CD4-positive, CD25-positive, alpha-beta regulatory T cell (primary cell): ENCODE results near the gene GGN. TPM values are rescaled to one million over a fixed set of nuclear protein-coding genes. Genes with fewer than 3 reads are reported as not detected.
A peak's percentile ranks its signal among the peaks of the same experiment; 100 is the strongest.

Source experiments
- ATAC-seq, 2 donors: fragments of 150-1000 bp; cut with Tn5 transposase; one replicate each; pipeline ENCODE4 v1.10.0; 2021; ENCODE audit warnings: low read depth in 2 of 2, moderate number of reproducible peaks in 2 of 2, moderate library complexity in 1 of 2
- DNase-seq, 3 donors: peaks; one replicate each; pipeline versions ENCODE4 v3.0.0 to v3.0.0-alpha.2; 2012 to 2022; ENCODE audit warnings: mixed read lengths in 1 of 3
- H3K27ac ChIP-seq: one replicate; pipeline ENCODE4 v1.7.0; 2013; ENCODE audit warnings: mild to moderate bottlenecking, low read length; ENCODE audit not compliant: insufficient read depth, poor library complexity, severe bottlenecking
- H3K27me3 ChIP-seq: one replicate; pipeline ENCODE4 v1.7.0; 2013; ENCODE audit warnings: low read length; ENCODE audit not compliant: control insufficient read depth, insufficient read depth
- H3K36me3 ChIP-seq: one replicate; pipeline ENCODE4 v1.7.0; 2013; ENCODE audit warnings: mild to moderate bottlenecking, low read length, moderate library complexity; ENCODE audit not compliant: control insufficient read depth, insufficient read depth
- H3K4me1 ChIP-seq: 2 replicates; pipeline ENCODE4 v1.7.0; 2013; ENCODE audit warnings: mild to moderate bottlenecking, low read length; ENCODE audit not compliant: insufficient read depth, control insufficient read depth, poor library complexity, severe bottlenecking
- H3K4me3 ChIP-seq: one replicate; pipeline ENCODE4 v1.7.0; 2013; ENCODE audit warnings: low read depth, mild to moderate bottlenecking, low read length, moderate library complexity
- H3K9me3 ChIP-seq, 2 experiments: 1 replicate in 1 of 2; 2 replicates in 1 of 2; pipeline ENCODE4 v1.7.0; 2013; ENCODE audit warnings: low read length in 2 of 2, mild to moderate bottlenecking in 1 of 2, moderate library complexity in 1 of 2; ENCODE audit not compliant: control insufficient read depth in 2 of 2
- H3K27ac Mint-ChIP-seq, 3 donors: one replicate each; pipeline ENCODE4 v1.8.0; 2020 to 2022; ENCODE audit warnings: mild to moderate bottlenecking in 3 of 3, mixed read lengths in 3 of 3, moderate library complexity in 2 of 3
- H3K27me3 Mint-ChIP-seq: one replicate; pipeline ENCODE4 v1.8.0; 2022; ENCODE audit warnings: mild to moderate bottlenecking, mixed read lengths
- H3K36me3 Mint-ChIP-seq: one replicate; pipeline ENCODE4 v1.8.0; 2020; ENCODE audit warnings: mixed read lengths
- H3K4me1 Mint-ChIP-seq, 4 donors: one replicate each; pipeline ENCODE4 v1.8.0; 2020 to 2022; ENCODE audit warnings: mixed read lengths in 4 of 4, mild to moderate bottlenecking in 1 of 4
- H3K4me3 Mint-ChIP-seq, 4 donors: one replicate each; pipeline ENCODE4 v1.8.0; 2020 to 2022; ENCODE audit warnings: mild to moderate bottlenecking in 4 of 4, mixed read lengths in 4 of 4, moderate library complexity in 3 of 4
- H3K9me3 Mint-ChIP-seq, 7 donors: one replicate each; pipeline ENCODE4 v1.8.0; 2020 to 2022; ENCODE audit warnings: mixed read lengths in 7 of 7, mild to moderate bottlenecking in 3 of 7, moderate library complexity in 2 of 7
- polyA plus RNA-seq, 4 donors: library from polyadenylated mRNA; unstranded; fragments of 300-500 nt; fragmentation: Illumina TruSeq; gene quantifications; one replicate each; pipeline ENCODE4 v1.2.3, GENCODE V29; 2021
- total RNA-seq: library from RNA; stranded (reverse); gene quantifications from one replicate; pipeline ENCODE4 v1.2.3, GENCODE V29; 2022

The GGN gene
- total and polyA plus RNA-seq, 5 donors from 2014 or later: 0.91 TPM; not detected in 4

- Histone ChIP-seq H3K4me3 (no peak overlapping the region), H3K27ac (no peak overlapping the region), H3K4me1 (peaks cover 17% of the 10 kb centered on the region), H3K27me3 (no peaks in the 10 kb centered on the region), H3K9me3 (no peaks in the 10 kb centered on the region), H3K36me3 (peaks cover 5% of the 10 kb centered on the region)
- no peak for ATAC-seq
- DNase-seq: no peak
- H3K9me3 Mint-ChIP-seq: no peaks in the 10 kb centered on the region
- H3K27me3 Mint-ChIP-seq: peaks cover 4% of the 10 kb centered on the region
- H3K27ac Mint-ChIP-seq: peak overlapping the region in 2 of 3 donors; percentile 79 to 93
- peaks cover 0 to 33% (median 11%) of the 10 kb centered on the region in 4 donors for H3K4me1 Mint-ChIP-seq
- peaks cover 10% of the 10 kb centered on the region for H3K36me3 Mint-ChIP-seq
- peak overlapping the region in 2 of 4 donors; percentile 55 to 82 for H3K4me3 Mint-ChIP-seq
Measured at GRCh38 chr19:38401148-38401547, 13.3 kb upstream of the GGN start.

GRCh38 chr19:38400361-38400760 is 12.5 kb upstream of the GGN start:
- no peak for DNase-seq
- Histone ChIP-seq H3K36me3 (peaks cover 3% of the 10 kb centered on the region), H3K4me3 (no peak overlapping the region), H3K9me3 (no peaks in the 10 kb centered on the region), H3K27ac (no peak overlapping the region), H3K27me3 (no peaks in the 10 kb centered on the region), H3K4me1 (peaks cover 22% of the 10 kb centered on the region)
- H3K27me3 Mint-ChIP-seq: peaks cover 4% of the 10 kb centered on the region
- H3K4me3 Mint-ChIP-seq: peak overlapping the region in 2 of 4 donors; percentile 3 to 80
- peak overlapping the region in 1 of 3 donors; percentile 88 for H3K27ac Mint-ChIP-seq
- no peak for ATAC-seq
- H3K4me1 Mint-ChIP-seq: peaks cover 0 to 32% (median 11%) of the 10 kb centered on the region in 4 donors
- H3K36me3 Mint-ChIP-seq: peaks cover 8% of the 10 kb centered on the region
- no peaks in the 10 kb centered on the region for H3K9me3 Mint-ChIP-seq

- peaks cover 5% of the 10 kb centered on the region for H3K36me3 Mint-ChIP-seq
- DNase-seq: no peak
- Histone ChIP-seq H3K9me3 (no peaks in the 10 kb centered on the region), H3K4me1 (peaks cover 27% of the 10 kb centered on the region), H3K27ac (no peak overlapping the region), H3K36me3 (no peaks in the 10 kb centered on the region), H3K27me3 (no peaks in the 10 kb centered on the region), H3K4me3 (no peak overlapping the region)
- no peak overlapping the region for H3K27ac Mint-ChIP-seq
- peak overlapping the region in 2 of 4 donors; percentile 48 to 84 for H3K4me3 Mint-ChIP-seq
- no peaks in the 10 kb centered on the region for H3K9me3 Mint-ChIP-seq
- H3K4me1 Mint-ChIP-seq: peaks cover 0 to 32% (median 11%) of the 10 kb centered on the region in 4 donors
- H3K27me3 Mint-ChIP-seq: peaks cover 4% of the 10 kb centered on the region
- no peak for ATAC-seq
Measured at GRCh38 chr19:38399537-38399936, 11.7 kb upstream of the GGN start.

GRCh38 chr19:38399081-38399480 is 11.2 kb upstream of the GGN start:
- peaks cover 25% of the 10 kb centered on the region for H3K4me1 ChIP-seq
- H3K27ac Mint-ChIP-seq: no peak overlapping the region
- H3K27ac ChIP-seq: no peak overlapping the region
- no peaks in the 10 kb centered on the region for H3K27me3 ChIP-seq
- H3K27me3 Mint-ChIP-seq: peaks cover 6% of the 10 kb centered on the region
- peaks cover 5% of the 10 kb centered on the region for H3K36me3 Mint-ChIP-seq
- H3K4me3 Mint-ChIP-seq: peak overlapping the region in 2 of 4 donors; percentile 48 to 84
- no peaks in the 10 kb centered on the region for H3K9me3 ChIP-seq
- H3K9me3 Mint-ChIP-seq: no peaks in the 10 kb centered on the region
- H3K4me3 ChIP-seq: no peak overlapping the region
- peaks cover 0 to 30% (median 11%) of the 10 kb centered on the region in 4 donors for H3K4me1 Mint-ChIP-seq
- DNase-seq (no peak), ATAC-seq (no peak)
- H3K36me3 ChIP-seq: no peaks in the 10 kb centered on the region

GRCh38 chr19:38395381-38396114 is 7.7 kb upstream of the GGN start:
- H3K9me3 ChIP-seq: no peaks in the 10 kb centered on the region
- peaks cover 5% of the 10 kb centered on the region for H3K36me3 Mint-ChIP-seq
- H3K27ac Mint-ChIP-seq: peak overlapping the region in 1 of 3 donors; percentile 80
- peak in 2 of 3 donors; percentile 56 to 83 for DNase-seq
- peaks cover 20% of the 10 kb centered on the region for H3K4me1 ChIP-seq
- H3K4me3 ChIP-seq: peak overlapping the region; percentile 48
- peaks cover 29% of the 10 kb centered on the region for H3K27me3 Mint-ChIP-seq
- H3K9me3 Mint-ChIP-seq: no peaks in the 10 kb centered on the region
- peak; percentile 79 to 80 for ATAC-seq
- no peak overlapping the region for H3K27ac ChIP-seq
- peak overlapping the region; percentile 73 to 81 (median 80) for H3K4me3 Mint-ChIP-seq
- no peaks in the 10 kb centered on the region for H3K27me3 ChIP-seq
- peaks cover 5 to 22% (median 6%) of the 10 kb centered on the region in 4 donors for H3K4me1 Mint-ChIP-seq
- H3K36me3 ChIP-seq: no peaks in the 10 kb centered on the region

GRCh38 chr19:38394488-38394887 is 6.7 kb upstream of the GGN start:
- no peaks in the 10 kb centered on the region for H3K9me3 Mint-ChIP-seq
- peak overlapping the region in 1 of 3 donors; percentile 80 for H3K27ac Mint-ChIP-seq
- peaks cover 36% of the 10 kb centered on the region for H3K27me3 Mint-ChIP-seq
- H3K4me1 ChIP-seq: peaks cover 20% of the 10 kb centered on the region
- peak overlapping the region; percentile 73 to 81 (median 80) for H3K4me3 Mint-ChIP-seq
- H3K4me3 ChIP-seq: no peak overlapping the region
- no peaks in the 10 kb centered on the region for H3K9me3 ChIP-seq
- H3K36me3 ChIP-seq: no peaks in the 10 kb centered on the region
- H3K27ac ChIP-seq: no peak overlapping the region
- DNase-seq (peak; percentile 45 to 78 (median 56)), ATAC-seq (peak; percentile 47 to 48)
- H3K27me3 ChIP-seq: peaks cover 2% of the 10 kb centered on the region
- H3K36me3 Mint-ChIP-seq: no peaks in the 10 kb centered on the region
- peaks cover 5 to 26% (median 6%) of the 10 kb centered on the region in 4 donors for H3K4me1 Mint-ChIP-seq

- Histone ChIP-seq H3K4me1 (peaks cover 36% of the 10 kb centered on the region), H3K4me3 (no peak overlapping the region), H3K9me3 (no peaks in the 10 kb centered on the region), H3K27me3 (peaks cover 2% of the 10 kb centered on the region), H3K27ac (no peak overlapping the region), H3K36me3 (no peaks in the 10 kb centered on the region)
- H3K27ac Mint-ChIP-seq: no peak overlapping the region
- H3K9me3 Mint-ChIP-seq: peaks cover 0 to 1% (median 0%) of the 10 kb centered on the region in 7 donors
- no peak for DNase-seq
- ATAC-seq: no peak
- H3K4me3 Mint-ChIP-seq: peak overlapping the region in 1 of 4 donors; percentile 59
- H3K4me1 Mint-ChIP-seq: peaks cover 5 to 35% (median 8%) of the 10 kb centered on the region in 4 donors
- H3K27me3 Mint-ChIP-seq: peaks cover 45% of the 10 kb centered on the region
- H3K36me3 Mint-ChIP-seq: peaks cover 3% of the 10 kb centered on the region
Measured at GRCh38 chr19:38392707-38393308, 5.0 kb upstream of the GGN start.
